H1 (cell line): ENCODE results near the gene GTF2A1L. TPM values are rescaled to one million over a fixed set of nuclear protein-coding genes. Genes with fewer than 3 reads are reported as not detected.

Experiments used
- CTCF ChIA-PET: fragments of 300-600 bp; sonication (Branson Sonifier 250); formaldehyde crosslinking; loops from one replicate; lab custom pipeline; 2021; ENCODE audit not compliant: partially characterized antibody; lab: Charles Lee
- POLR2A ChIA-PET: fragments of 300-600 bp; sonication (Branson Sonifier 250); formaldehyde crosslinking; loops from one replicate; lab custom pipeline; 2021; ENCODE audit warnings: inconsistent platforms; ENCODE audit not compliant: partially characterized antibody; lab: Charles Lee
- DNase-seq, 2 experiments: peaks; one replicate each; pipeline versions ENCODE4 v3.0.0 to v3.0.0-alpha.2; 2010 to 2022; ENCODE audit warnings: low spot score in 2 of 2, low read depth in 1 of 2, mixed read lengths in 1 of 2
- FAIRE-seq: peaks from 2 replicates; lab custom pipeline; 2011; peaks lifted over from hg19 to GRCh38; lab: Jason Lieb, UNC
- H2AFZ ChIP-seq: 2 replicates; pipeline ENCODE4 v1.8.1; 2012; ENCODE audit warnings: low read length, inconsistent platforms
- H2AK5ac ChIP-seq: 2 replicates; pipeline ENCODE4 v1.6.1; 2013; ENCODE audit warnings: low read depth, low read length
- H2BK120ac ChIP-seq: replicated peaks from 2 replicates; pipeline ENCODE3; 2013; ENCODE audit warnings: low read depth, low read length, inconsistent platforms
- H2BK12ac ChIP-seq: 2 replicates; pipeline ENCODE4 v1.6.1; 2013; ENCODE audit warnings: low read depth, low read length
- H2BK15ac ChIP-seq: 2 replicates; pipeline ENCODE4 v1.6.1; 2013; ENCODE audit warnings: low read length
- H2BK20ac ChIP-seq: 2 replicates; pipeline ENCODE4 v1.6.1; 2013; ENCODE audit warnings: low read length
- H2BK5ac ChIP-seq: 2 replicates; pipeline ENCODE4 v1.6.1; 2013; ENCODE audit warnings: low read depth, low read length
- H3K14ac ChIP-seq: 2 replicates; pipeline ENCODE4 v1.6.1; 2013; ENCODE audit warnings: inconsistent platforms; ENCODE audit not compliant: insufficient read length
- H3K18ac ChIP-seq: 2 replicates; pipeline ENCODE4 v1.6.1; 2013; ENCODE audit warnings: low read length; ENCODE audit errors: extremely low read depth
- H3K23ac ChIP-seq: 2 replicates; pipeline ENCODE4 v1.6.1; 2013; ENCODE audit warnings: inconsistent platforms; ENCODE audit not compliant: insufficient read length
- H3K23me2 ChIP-seq: 2 replicates; pipeline ENCODE4 v1.6.1; 2013; ENCODE audit warnings: low read depth, low read length
- H3K27ac ChIP-seq: 2 replicates; pipeline ENCODE4 v1.6.1; 2011; ENCODE audit warnings: low read depth, low read length, inconsistent platforms
- H3K27me3 ChIP-seq, 4 experiments: replicated peaks in 1 of 4; 1 replicate in 1 of 4; 2 replicates in 3 of 4; pipeline versions ENCODE4 v1.6.1 to v1.8.1; 2011 to 2013; ENCODE audit warnings: low read length in 3 of 4, mild to moderate bottlenecking in 3 of 4, inconsistent platforms in 2 of 4, mixed read lengths in 2 of 4, moderate library complexity in 1 of 4; ENCODE audit not compliant: control insufficient read depth in 3 of 4, insufficient read depth in 3 of 4; ENCODE audit errors: extremely low read depth in 1 of 4
- H3K36me3 ChIP-seq, 4 experiments: 2 replicates each; pipeline versions ENCODE4 v1.6.1 to v1.8.1; 2011 to 2013; ENCODE audit warnings: mild to moderate bottlenecking in 4 of 4, low read length in 3 of 4, moderate library complexity in 2 of 4, control low read depth in 1 of 4, inconsistent platforms in 1 of 4; ENCODE audit not compliant: insufficient read depth in 4 of 4, control insufficient read depth in 2 of 4
- H3K4ac ChIP-seq: replicated peaks from 2 replicates; pipeline ENCODE3; 2013; ENCODE audit warnings: low read length, low read depth, mixed read lengths, inconsistent platforms; ENCODE audit not compliant: insufficient read length
- H3K4me1 ChIP-seq, 4 experiments: replicated peaks in 1 of 4; 1 replicate in 1 of 4; 2 replicates in 3 of 4; pipeline versions ENCODE4 v1.6.1 to v1.8.1; 2011 to 2013; ENCODE audit warnings: low read length in 3 of 4, inconsistent platforms in 2 of 4, mixed read lengths in 1 of 4; ENCODE audit not compliant: insufficient read depth in 4 of 4, control insufficient read depth in 3 of 4
- H3K4me2 ChIP-seq, 2 experiments: 2 replicates each; pipeline versions ENCODE4 v1.6.1 to v1.8.1; 2011 to 2013; ENCODE audit warnings: low read depth in 2 of 2, low read length in 2 of 2, control low read depth in 1 of 2, inconsistent platforms in 1 of 2, mild to moderate bottlenecking in 1 of 2; ENCODE audit not compliant: insufficient read depth in 1 of 2
- H3K4me3 ChIP-seq, 4 experiments: fragments of 200-600, 300-600 bp in 1 of 4; sonication (generic), shearing (Covaris generic), sonication (Bioruptor Twin) in 1 of 4; 2 replicates each; pipeline versions ENCODE4 v1.5.1 to v1.8.1; 2011 to 2016; ENCODE audit warnings: low read length in 4 of 4, low read depth in 3 of 4, control low read depth in 2 of 4, inconsistent platforms in 2 of 4, mild to moderate bottlenecking in 2 of 4, mixed read lengths in 1 of 4, moderate library complexity in 1 of 4; ENCODE audit not compliant: insufficient read depth in 2 of 4; ENCODE audit errors: extremely low read depth in 1 of 4
- H3K56ac ChIP-seq: replicated peaks from 2 replicates; pipeline ENCODE3; 2013; ENCODE audit warnings: low read depth, mild to moderate bottlenecking, mixed read lengths, low read length, inconsistent platforms; ENCODE audit not compliant: insufficient read length
- H3K79me1 ChIP-seq: 2 replicates; pipeline ENCODE4 v1.6.1; 2013; ENCODE audit warnings: low read depth, low read length, control low read depth
- H3K79me2 ChIP-seq, 2 experiments: 2 replicates each; pipeline versions ENCODE4 v1.6.1 to v1.8.1; 2012 to 2013; ENCODE audit warnings: low read length in 2 of 2, mild to moderate bottlenecking in 2 of 2, inconsistent platforms in 1 of 2; ENCODE audit not compliant: insufficient read depth in 2 of 2, control insufficient read depth in 1 of 2
- H3K9ac ChIP-seq, 4 experiments: replicated peaks in 1 of 4; 1 replicate in 1 of 4; 2 replicates in 3 of 4; pipeline versions ENCODE4 v1.6.1 to v1.8.1; 2011 to 2013; ENCODE audit warnings: low read depth in 3 of 4, low read length in 3 of 4, control low read depth in 2 of 4, mild to moderate bottlenecking in 2 of 4, moderate library complexity in 2 of 4, inconsistent platforms in 1 of 4; ENCODE audit errors: extremely low read depth in 1 of 4
- H3K9me3 ChIP-seq, 2 experiments: 2 replicates each; pipeline versions ENCODE4 v1.6.1 to v1.8.1; 2012 to 2013; ENCODE audit warnings: mild to moderate bottlenecking in 2 of 2, moderate library complexity in 2 of 2, control low read depth in 1 of 2, inconsistent platforms in 1 of 2, low read depth in 1 of 2, low read length in 1 of 2, mixed read lengths in 1 of 2; ENCODE audit not compliant: insufficient read depth in 2 of 2
- H4K20me1 ChIP-seq, 2 experiments: replicated peaks in 1 of 2; 2 replicates each; pipeline versions ENCODE3 to v1.8.1; 2011 to 2013; ENCODE audit warnings: inconsistent platforms in 2 of 2, low read length in 2 of 2, mild to moderate bottlenecking in 1 of 2; ENCODE audit not compliant: insufficient read depth in 2 of 2, control insufficient read depth in 1 of 2
- H4K5ac ChIP-seq: 2 replicates; pipeline ENCODE4 v1.6.1; 2013; ENCODE audit warnings: low read length, low read depth, mixed read lengths, inconsistent platforms; ENCODE audit not compliant: insufficient read length
- H4K8ac ChIP-seq: 2 replicates; pipeline ENCODE4 v1.8.0; 2013; ENCODE audit warnings: mild to moderate bottlenecking, moderate library complexity, low read length, inconsistent platforms; ENCODE audit not compliant: insufficient read depth; ENCODE audit errors: extremely low read depth
- H4K91ac ChIP-seq: replicated peaks from 2 replicates; pipeline ENCODE3; 2013; ENCODE audit warnings: low read length, mixed read lengths, inconsistent platforms; ENCODE audit not compliant: insufficient read length
- BRCA1 ChIP-seq: IDR thresholded peaks from 2 replicates; pipeline ENCODE4 v1.6.1; 2012; ENCODE audit warnings: low read depth, low read length, improper control_type of control experiment
- CEBPB ChIP-seq: IDR thresholded peaks from 2 replicates; pipeline ENCODE4 v1.6.1; 2012; ENCODE audit warnings: low read depth, low read length
- EP300 ChIP-seq, 2 experiments: IDR thresholded peaks; 1 replicate in 1 of 2; 2 replicates in 1 of 2; pipeline ENCODE4 v1.6.1; 2011 to 2012; ENCODE audit warnings: low read depth in 2 of 2, low read length in 2 of 2, mild to moderate bottlenecking in 2 of 2, borderline replicate concordance in 1 of 2, inconsistent platforms in 1 of 2, moderate library complexity in 1 of 2
- HDAC2 ChIP-seq, 2 experiments: fragments of 300-600 bp in 1 of 2; sonication (generic) in 1 of 2; IDR thresholded peaks; 2 replicates each; pipeline ENCODE4 v1.6.1; 2011 to 2012; ENCODE audit warnings: low read depth in 2 of 2, low read length in 2 of 2, mild to moderate bottlenecking in 2 of 2, moderate library complexity in 2 of 2, borderline replicate concordance in 1 of 2, inconsistent platforms in 1 of 2
- JUN ChIP-seq: IDR thresholded peaks from 2 replicates; pipeline ENCODE4 v1.6.1; 2011; ENCODE audit warnings: low read depth, mild to moderate bottlenecking, improper control_type of control experiment, low read length
- KDM1A ChIP-seq: fragments of 200-600, 300-600 bp; sonication (generic); IDR thresholded peaks from 2 replicates; pipeline ENCODE4 v1.7.1; 2016; ENCODE audit warnings: mild to moderate bottlenecking, low read length, borderline replicate concordance
- KDM4A ChIP-seq: IDR thresholded peaks from one replicate; pipeline ENCODE4 v1.7.1; 2012; ENCODE audit warnings: low read depth, mild to moderate bottlenecking, moderate library complexity, low read length, inconsistent platforms; ENCODE audit not compliant: severe bottlenecking
- KDM5A ChIP-seq: fragments of 200-600 bp; IDR thresholded peaks from 2 replicates; pipeline ENCODE4 v1.7.1; 2012; ENCODE audit warnings: mild to moderate bottlenecking, low read length, inconsistent platforms, mixed read lengths
- PHF8 ChIP-seq: fragments of 200-600 bp; sonication (generic); conservative IDR thresholded peaks from 2 replicates; pipeline ENCODE4 v1.7.1; 2012; ENCODE audit warnings: low read depth, mild to moderate bottlenecking, inconsistent platforms, low read length, moderate library complexity
- POLR2AphosphoS5 ChIP-seq: IDR thresholded peaks from 2 replicates; pipeline ENCODE4 v1.6.1; 2011; ENCODE audit warnings: low read depth, low read length
- SP1 ChIP-seq: IDR thresholded peaks from 2 replicates; pipeline ENCODE4 v1.6.1; 2011; ENCODE audit warnings: low read depth, low read length
- TAF7 ChIP-seq: optimal IDR thresholded peaks from 2 replicates; pipeline ENCODE3; 2011; ENCODE audit warnings: low read depth, mild to moderate bottlenecking, inconsistent platforms, low read length, moderate library complexity, borderline replicate concordance
- TBP ChIP-seq: IDR thresholded peaks from 2 replicates; pipeline ENCODE4 v1.6.1; 2011; ENCODE audit warnings: low read depth, low read length, improper control_type of control experiment
- ZNF274 ChIP-seq: IDR thresholded peaks from 2 replicates; pipeline ENCODE4 v1.7.0; 2012; ENCODE audit warnings: low read length, borderline replicate concordance; ENCODE audit errors: extremely low read depth
- WGBS, 2 experiments: shearing (Covaris generic) in 1 of 2; methylation state at CpG; one replicate each; pipeline versions ENCODE4 v1.1.6 to v1.1.7; 2013 to 2015; ENCODE audit warnings: low lambda C conversion rate in 2 of 2, mixed read lengths in 2 of 2, inconsistent platforms in 1 of 2, low coverage in 1 of 2, missing lambda C conversion rate in 1 of 2; ENCODE audit not compliant: insufficient replicate concordance in 2 of 2, insufficient coverage in 1 of 2, insufficient read length in 1 of 2; ENCODE audit errors: extremely low coverage in 1 of 2, missing lambda C conversion rate in 1 of 2; 5-methylcytosine and 5-hydroxymethylcytosine counted together
- polyA plus RNA-seq, 7 experiments: library from polyadenylated mRNA; depleted of rRNA in 3 of 7; stranded (reverse) in 5 of 7; unstranded in 2 of 7; fragments of >200 nt in 5 of 7; fragments of 200-250 nt in 2 of 7; gene quantifications; 1 replicate in 5 of 7; 2 replicates in 1 of 7; 4 replicates in 1 of 7; pipeline versions ENCODE4 v1.2.1 to v1.2.3, GENCODE V29; 2011 to 2013; ENCODE audit warnings: missing spikeins in 2 of 7, mixed read lengths in 2 of 7
- total RNA-seq: library from RNA; stranded (reverse); fragmentation: NEBNext Ultra II Directional; extraction: Animal tissue kit (Norgen Biotek cat#: 25700); gene quantifications from 2 replicates; pipeline ENCODE4 v1.2.1, GENCODE V29; 2021

GTF2A1L gene
- total and polyA plus RNA-seq, 2 of the 8 experiments (the other 6 are each of a cell fraction or from before 2014, with no cell fraction given): 0.18 TPM; not detected in 1

DNA sequence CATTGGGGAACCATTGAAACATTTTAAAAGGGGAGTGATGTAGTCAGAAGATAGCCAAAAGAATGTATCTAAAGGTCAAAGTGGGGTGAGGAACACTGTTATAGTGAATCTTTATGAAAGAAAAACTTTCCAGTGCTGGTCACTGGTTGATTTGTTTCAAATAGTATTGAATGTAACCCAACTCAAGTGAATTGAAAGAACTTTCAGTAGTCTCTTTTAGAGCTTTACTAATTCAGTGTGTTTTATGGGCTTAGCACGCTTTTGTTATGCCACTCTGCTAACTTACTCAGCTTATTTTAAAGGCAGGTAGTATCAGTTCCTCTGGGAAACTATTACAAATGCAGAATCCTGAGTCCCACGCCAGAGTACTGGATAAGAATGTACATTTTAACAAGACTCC, 57.3 kb downstream of the GTF2A1L start:
- Histone ChIP-seq H4K20me1 (no peaks in the 10 kb centered on the region), H3K36me3 (no peaks in the 10 kb centered on the region), H3K4me1 (no peaks in the 10 kb centered on the region), H3K18ac (no peak overlapping the region), H2BK120ac (no peak overlapping the region), H3K9ac (no peak overlapping the region), H3K4me3 (no peak overlapping the region), H2BK20ac (no peak overlapping the region), H3K79me2 (no peaks in the 10 kb centered on the region), H2AK5ac (no peak overlapping the region), H4K5ac (no peak overlapping the region), H3K23ac (no peak overlapping the region), H2AFZ (no peak overlapping the region), H4K91ac (no peak overlapping the region), H3K27me3 (no peaks in the 10 kb centered on the region), H3K14ac (no peak overlapping the region), H2BK5ac (no peak overlapping the region), H3K56ac (no peak overlapping the region), H3K79me1 (no peaks in the 10 kb centered on the region), H4K8ac (no peak overlapping the region), H3K4me2 (no peak overlapping the region), H3K4ac (no peak overlapping the region), H3K27ac (no peak overlapping the region), H2BK12ac (no peak overlapping the region), H3K9me3 (no peaks in the 10 kb centered on the region; a peak in 1 of 4 replicates), H2BK15ac (no peak overlapping the region), H3K23me2 (no peaks in the 10 kb centered on the region; the same call in 1 of the 2 replicates)
- no peak for FAIRE-seq
- POLR2A ChIA-PET: no interaction called here
- WGBS, 2 experiments: 71% methylated on average over 2 of the region's 2 CpGs; no CpG with 5 or more reads in 1 of the 2 experiments
- no peak for TF ChIP-seq BRCA1
- TF ChIP-seq JUN: no peak
- TF ChIP-seq HDAC2 (IDR thresholded peaks at IDR 0.05; ENCODE audit: borderline replicate concordance in 1 of 2, low read depth in 2 of 2, low read length in 2 of 2): no peak
- TF ChIP-seq PHF8: no peak
- TF ChIP-seq EP300 (IDR thresholded peaks at IDR 0.05; ENCODE audit: borderline replicate concordance in 1 of 2, low read depth in 2 of 2, low read length in 2 of 2): no peak
- no peak for TF ChIP-seq TAF7
- no peak for TF ChIP-seq POLR2AphosphoS5
- TF ChIP-seq TBP: no peak
- TF ChIP-seq ZNF274: no peak
- TF ChIP-seq KDM4A: no peak
- no peak for TF ChIP-seq KDM1A
- TF ChIP-seq SP1: no peak
- no peak for TF ChIP-seq CEBPB
- no peak for TF ChIP-seq KDM5A
- DNase-seq: no peak
- CTCF ChIA-PET: no interaction called here
